Stimulated activated CD8-positive, alpha-beta memory T cell treated with anti-CD3 and anti-CD28 coated beads, Interleukin-15, amount 100 ng/mL, for 24 hours (primary cell): ENCODE data around the gene HOXA5.
A peak's percentile ranks its signal among the peaks of the same experiment; 100 is the strongest.

Experiments
- DNase-seq: peaks from one replicate; pipeline ENCODE4 v3.0.0-alpha.2; 2020; ENCODE audit warnings: low read depth

The HOXA5 gene

GRCh38 chr7:27159266-27160144 is 16.0 kb upstream of the HOXA5 start:
- DNase-seq = no peak

GRCh38 chr7:27158436-27159265 is 15.2 kb upstream of the HOXA5 start:
- no peak for DNase-seq

GRCh38 chr7:27157702-27158431 is 14.4 kb upstream of the HOXA5 start:
- DNase-seq = no peak

- no peak for DNase-seq
These were observed 13.6 kb upstream of the HOXA5 start for GRCh38 chr7:27156916-27157701.

GRCh38 chr7:27156508-27156898 is 13.0 kb upstream of the HOXA5 start, which contains the start of gene HOXA7:
HOXA7 (minus strand) TSS chr7:27156675; CDS start chr7:27156545, 130 bp downstream.
- DNase-seq = no peak

- DNase-seq = no peak
These were observed 12.5 kb upstream of the HOXA5 start for GRCh38 chr7:27155816-27156507.

GRCh38 chr7:27154901-27155815 is 11.7 kb upstream of the HOXA5 start:
- DNase-seq = no peak

- DNase-seq = no peak
These were observed 10.9 kb upstream of the HOXA5 start for GRCh38 chr7:27154369-27154768.

GRCh38 chr7:27153526-27153925 is 10.0 kb upstream of the HOXA5 start:
- no peak for DNase-seq

- DNase-seq = no peak
These were observed 9.4 kb upstream of the HOXA5 start for GRCh38 chr7:27152816-27153442.

GRCh38 chr7:27151931-27152815 is 8.7 kb upstream of the HOXA5 start, which contains the start of gene HOXA3:
HOXA3 (minus strand) TSS chr7:27152583; CDS start chr7:27110640, 41,943 bp downstream.
- DNase-seq = no peak

- no peak for DNase-seq
These were observed 8.0 kb upstream of the HOXA5 start for GRCh38 chr7:27151341-27151930.

- peak; percentile 42 for DNase-seq
These were observed 7.3 kb upstream of the HOXA5 start for GRCh38 chr7:27150568-27151340.

GRCh38 chr7:27149842-27150567 is 6.5 kb upstream of the HOXA5 start:
- no peak for DNase-seq

GRCh38 chr7:27148756-27149641 is 5.5 kb upstream of the HOXA5 start:
- DNase-seq = no peak
